HCT116 (cell line): ENCODE results near the gene SEMA5A. TPM values are rescaled to one million over a fixed set of nuclear protein-coding genes. Genes with fewer than 3 reads are reported as not detected.

Experiments
- ATAC-seq: fragments of 200-7000 bp; cut with Tn5 transposase; 2 replicates; pipeline ENCODE4 v1.9.1; 2020; ENCODE audit warnings: mild to moderate bottlenecking, moderate library complexity
- BruUV-seq: library from RNA; stranded (reverse); fragments of 400-500 nt; replicated peaks from 2 replicates; lab custom pipeline; 2021; lab: Mats Ljungman, UMichigan
- CTCF ChIA-PET: fragments of 300-600 bp; sonication (Branson Sonifier 250); formaldehyde crosslinking; loops from one replicate; lab custom pipeline; 2021; ENCODE audit warnings: antibody characterized with exemption; lab: Charles Lee
- POLR2A ChIA-PET: fragments of 300-600, 350-600 bp; sonication (Branson Sonifier 250); formaldehyde crosslinking; loops from one replicate; lab custom pipeline; 2021; ENCODE audit warnings: antibody characterized with exemption; lab: Charles Lee
- RAD21 ChIA-PET, 2 experiments: fragments of 300-600 bp; sonication (Branson Sonifier 250); formaldehyde crosslinking; loops; one replicate each; lab custom pipeline; 2023; ENCODE audit warnings: low total read pairs in 2 of 2; ENCODE audit not compliant: uncharacterized antibody in 2 of 2, unreplicated experiment in 2 of 2, low non-redundant PET in 1 of 2; lab: Charles Lee
- DNase-seq: peaks from one replicate; pipeline ENCODE4 v3.0.0-alpha.2; 2010; ENCODE audit warnings: low read depth, low spot score
- H2AFZ ChIP-seq: fragments of 200-600 bp; shearing (Covaris generic), sonication (generic); 2 replicates; pipeline ENCODE4 v1.6.1; 2017; ENCODE audit warnings: low read depth, mixed run types, mixed read lengths, antibody characterized with exemption, low read length; ENCODE audit not compliant: poor library complexity, severe bottlenecking
- H3K27ac ChIP-seq: 2 replicates; pipeline ENCODE4 v1.5.1; 2012; ENCODE audit warnings: low read depth, low read length
- H3K27me3 ChIP-seq: fragments of 200-600 bp; sonication (generic); 2 replicates; pipeline ENCODE4 v1.6.1; 2016; ENCODE audit warnings: mixed run types, low read length, mixed read lengths; ENCODE audit not compliant: insufficient read depth
- H3K36me3 ChIP-seq, 2 experiments: fragments of 200-500 bp in 1 of 2; fragments of 200-600 bp in 1 of 2; sonication (Bioruptor generic) in 1 of 2; sonication (generic) in 1 of 2; 2 replicates each; pipeline versions ENCODE4 v1.5.1 to v1.6.1; 2014 to 2016; ENCODE audit warnings: low read length in 2 of 2, inconsistent platforms in 1 of 2, mixed read lengths in 1 of 2, mixed run types in 1 of 2; ENCODE audit not compliant: insufficient read depth in 2 of 2, control insufficient read depth in 1 of 2
- H3K4me1 ChIP-seq, 2 experiments: fragments of 200-600 bp in 1 of 2; sonication (generic) in 1 of 2; 2 replicates each; pipeline versions ENCODE4 v1.5.1 to v1.6.1; 2012 to 2017; ENCODE audit warnings: low read length in 2 of 2, inconsistent platforms in 1 of 2, mild to moderate bottlenecking in 1 of 2, mixed read lengths in 1 of 2, mixed run types in 1 of 2, moderate library complexity in 1 of 2; ENCODE audit not compliant: insufficient read depth in 2 of 2, control insufficient read depth in 1 of 2
- H3K4me2 ChIP-seq: fragments of 200-600 bp; sonication (generic); 2 replicates; pipeline ENCODE4 v1.6.1; 2017; ENCODE audit warnings: mixed run types, low read length, mixed read lengths
- H3K4me3 ChIP-seq, 2 experiments: fragments of 200-600 bp in 1 of 2; sonication (generic) in 1 of 2; replicated peaks in 1 of 2; 2 replicates each; pipeline ENCODE4 v1.5.1; 2011 to 2016; ENCODE audit warnings: low read length in 2 of 2, control low read depth in 1 of 2, low read depth in 1 of 2, mild to moderate bottlenecking in 1 of 2, mixed read lengths in 1 of 2, mixed run types in 1 of 2
- H3K79me2 ChIP-seq: fragments of 200-600 bp; sonication (generic); 2 replicates; pipeline ENCODE4 v1.6.1; 2017; ENCODE audit warnings: mild to moderate bottlenecking, mixed run types, low read length, moderate library complexity, mixed read lengths; ENCODE audit not compliant: insufficient read depth
- H3K9ac ChIP-seq: fragments of 200-600 bp; sonication (generic); 2 replicates; pipeline ENCODE4 v1.6.1; 2016; ENCODE audit warnings: low read length, mixed read lengths
- H3K9me2 ChIP-seq: fragments of 200-600 bp; sonication (generic), shearing (Covaris generic); 2 replicates; pipeline ENCODE4 v1.6.1; 2017; ENCODE audit warnings: mixed run types, mild to moderate bottlenecking, moderate library complexity; ENCODE audit not compliant: insufficient read depth
- H3K9me3 ChIP-seq, 2 experiments: fragments of 200-500 bp in 1 of 2; fragments of 200-600 bp in 1 of 2; sonication (Bioruptor generic) in 1 of 2; sonication (generic) in 1 of 2; 2 replicates each; pipeline ENCODE4 v1.6.1; 2014 to 2017; ENCODE audit warnings: low read length in 2 of 2, mixed read lengths in 2 of 2, inconsistent platforms in 1 of 2, low read depth in 1 of 2, mild to moderate bottlenecking in 1 of 2, mixed run types in 1 of 2, moderate library complexity in 1 of 2; ENCODE audit not compliant: control insufficient read depth in 1 of 2, insufficient read depth in 1 of 2
- H4K20me1 ChIP-seq: fragments of 200-600 bp; sonication (generic), shearing (Covaris generic); 2 replicates; pipeline ENCODE4 v1.6.1; 2017; ENCODE audit warnings: mixed run types, mild to moderate bottlenecking, moderate library complexity; ENCODE audit not compliant: insufficient read depth
- CBX3 ChIP-seq: IDR thresholded peaks from 2 replicates; pipeline ENCODE4 v1.6.1; 2012; ENCODE audit warnings: low read depth
- CTCF ChIP-seq, 3 experiments: fragments of 200-600 bp in 1 of 3; sonication (generic) in 1 of 3; IDR thresholded peaks in 2 of 3; conservative IDR thresholded peaks in 1 of 3; 2 replicates each; pipeline ENCODE4 v1.5.1; 2012 to 2017; ENCODE audit warnings: low read depth in 2 of 3, low read length in 2 of 3, antibody characterized with exemption in 1 of 3, borderline replicate concordance in 1 of 3, control low read depth in 1 of 3, mild to moderate bottlenecking in 1 of 3, mixed read lengths in 1 of 3, mixed run types in 1 of 3, moderate library complexity in 1 of 3; ENCODE audit not compliant: insufficient read depth in 1 of 3
- ELF1 ChIP-seq: IDR thresholded peaks from 2 replicates; pipeline ENCODE4 v1.6.1; 2012; ENCODE audit warnings: low read depth, borderline replicate concordance
- EZH2phosphoT487 ChIP-seq: fragments of 200-600 bp; IDR thresholded peaks from 2 replicates; pipeline ENCODE4 v1.6.1; 2018; ENCODE audit warnings: antibody characterized with exemption, borderline replicate concordance
- POLR2AphosphoS5 ChIP-seq: IDR thresholded peaks from 2 replicates; pipeline ENCODE4 v1.6.1; 2011; ENCODE audit warnings: mild to moderate bottlenecking, low read depth, low read length, moderate library complexity
- YY1 ChIP-seq: IDR thresholded peaks from 2 replicates; pipeline ENCODE4 v1.6.1; 2011; ENCODE audit warnings: low read length, low read depth, moderate library complexity, mild to moderate bottlenecking; ENCODE audit not compliant: insufficient replicate concordance; ENCODE audit errors: extremely low read depth
- ZBTB33 ChIP-seq: IDR thresholded peaks from 2 replicates; pipeline ENCODE4 v1.6.1; 2011; ENCODE audit warnings: mild to moderate bottlenecking, low read length, moderate library complexity; ENCODE audit not compliant: insufficient replicate concordance; ENCODE audit errors: extremely low read depth
- intact Hi-C: fragments of 100-400 bp; cut with micrococcal nuclease; formaldehyde crosslinking; loops from 2 replicates; pipeline ENCODE4 v1.10.0; 2022
- total RNA-seq: library from RNA; stranded (reverse); gene quantifications from one replicate; pipeline ENCODE4 v1.2.1, GENCODE V29; 2021; ENCODE audit not compliant: unreplicated experiment
- TF ChIP-seq, protein P1 (sequence below): IDR thresholded peaks from 2 replicates; pipeline ENCODE4 v1.6.1; 2012

Gene SEMA5A
- total RNA-seq, 1 experiment from 2014 or later = 0.02 TPM

- Histone ChIP-seq H3K9ac (no peak overlapping the region), H3K9me2 (no peaks in the 10 kb centered on the region), H3K27me3 (no peaks in the 10 kb centered on the region), H3K36me3 (no peaks in the 10 kb centered on the region), H3K4me2 (no peak overlapping the region), H3K9me3 (peaks cover 4 to 13% of the 10 kb centered on the region in 2 experiments; a peak in 2 of 4 replicates), H4K20me1 (no peaks in the 10 kb centered on the region), H3K4me1 (no peaks in the 10 kb centered on the region), H3K4me3 (no peak overlapping the region), H2AFZ (no peak overlapping the region), H3K27ac (no peak overlapping the region), H3K79me2 (no peaks in the 10 kb centered on the region)
- ATAC-seq = no peak
- no peak for DNase-seq
- TF ChIP-seq, protein P1, sequence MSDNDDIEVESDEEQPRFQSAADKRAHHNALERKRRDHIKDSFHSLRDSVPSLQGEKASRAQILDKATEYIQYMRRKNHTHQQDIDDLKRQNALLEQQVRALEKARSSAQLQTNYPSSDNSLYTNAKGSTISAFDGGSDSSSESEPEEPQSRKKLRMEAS = no peak
- TF ChIP-seq CBX3 (no peak), CTCF (IDR thresholded peaks at IDR 0.05 in 2 of 3, conservative IDR thresholded peaks at IDR 0.05 in 1 of 3; ENCODE audit: borderline replicate concordance in 1 of 3, insufficient read depth in 1 of 3, low read depth in 2 of 3, low read length in 2 of 3) (no peak), ELF1 (no peak), YY1 (no peak), EZH2phosphoT487 (no peak), POLR2AphosphoS5 (no peak), ZBTB33 (no peak)
- CTCF ChIA-PET = no interaction called here
- RAD21 ChIA-PET = no interaction called here
- intact Hi-C loops = no loop called here
- no TSS peak for BruUV-seq
- POLR2A ChIA-PET = no interaction called here
Observed at GRCh38 chr5:9363449-9363848, 182.4 kb downstream of the SEMA5A start.
